HFF-Myc (cell line): ENCODE results near the gene CDCA4.

Experiments used
- DNase-seq: peaks from one replicate; pipeline ENCODE4 v3.0.0-alpha.2; 2011; ENCODE audit warnings: low read depth; ENCODE audit errors: extremely low read depth
- H3K4me3 ChIP-seq: replicated peaks from 2 replicates; pipeline ENCODE4 v1.5.1; 2011; ENCODE audit warnings: low read depth, mild to moderate bottlenecking, control low read depth, low read length
- CTCF ChIP-seq: IDR thresholded peaks from 2 replicates; pipeline ENCODE4 v1.5.1; 2012; ENCODE audit warnings: mild to moderate bottlenecking, low read depth, low read length, control low read depth; ENCODE audit errors: missing control alignments

Gene CDCA4

DNA sequence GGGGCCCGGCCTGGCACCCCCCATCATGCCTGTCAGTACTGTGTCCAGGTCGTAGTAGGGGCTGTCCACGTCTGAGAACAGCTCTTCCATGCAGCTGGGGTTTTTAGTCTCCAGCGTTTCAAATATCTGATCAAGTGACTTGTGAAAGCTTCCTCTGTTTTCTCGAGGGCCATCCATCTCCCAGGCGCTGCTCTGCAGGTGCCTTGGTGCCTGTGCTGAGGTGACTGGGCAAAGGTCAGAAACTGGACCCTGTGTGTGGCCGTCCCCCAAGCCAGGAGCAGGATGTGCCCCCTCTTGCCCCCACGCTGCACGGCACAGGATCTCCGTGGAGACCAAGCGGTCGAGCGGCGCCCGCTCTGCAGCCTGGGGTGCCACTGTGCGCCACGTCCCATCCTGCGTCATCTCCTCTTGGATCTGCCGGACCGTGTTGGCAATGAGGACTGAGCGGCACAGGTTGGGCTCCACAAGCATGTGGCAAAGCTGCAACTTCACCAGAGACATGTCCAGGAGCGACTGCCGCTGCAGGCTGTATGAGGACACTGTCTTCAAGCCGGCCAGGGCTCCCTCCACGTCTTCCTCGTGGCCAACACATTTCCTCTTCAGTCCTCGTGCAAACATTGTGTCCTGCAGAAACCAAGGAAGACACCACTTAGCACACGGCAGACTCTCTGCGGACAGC, 9.4 kb downstream of the CDCA4 start:
- H3K4me3 ChIP-seq = no peak overlapping the region
- no peak for TF ChIP-seq CTCF
- no peak for DNase-seq

GRCh38 chr14:105010891-105011291, 10.0 kb downstream of the CDCA4 start:
- H3K4me3 ChIP-seq = no peak overlapping the region
- no peak for DNase-seq
- TF ChIP-seq CTCF = no peak

GRCh38 chr14:105010106-105010505, 10.8 kb downstream of the CDCA4 start:
- no peak for TF ChIP-seq CTCF
- DNase-seq = no peak
- no peak overlapping the region for H3K4me3 ChIP-seq

- no peak for TF ChIP-seq CTCF
- no peak overlapping the region for H3K4me3 ChIP-seq
Measured at GRCh38 chr14:105007593-105008264, 13.2 kb downstream of the CDCA4 start.

GRCh38 chr14:105006831-105007592, 13.9 kb downstream of the CDCA4 start:
- TF ChIP-seq CTCF = no peak
- no peak for DNase-seq
- H3K4me3 ChIP-seq = no peak overlapping the region

More at GRCh38 chr14:105007593-105008264, 13.2 kb downstream of the CDCA4 start:
- DNase-seq = no peak

DNA sequence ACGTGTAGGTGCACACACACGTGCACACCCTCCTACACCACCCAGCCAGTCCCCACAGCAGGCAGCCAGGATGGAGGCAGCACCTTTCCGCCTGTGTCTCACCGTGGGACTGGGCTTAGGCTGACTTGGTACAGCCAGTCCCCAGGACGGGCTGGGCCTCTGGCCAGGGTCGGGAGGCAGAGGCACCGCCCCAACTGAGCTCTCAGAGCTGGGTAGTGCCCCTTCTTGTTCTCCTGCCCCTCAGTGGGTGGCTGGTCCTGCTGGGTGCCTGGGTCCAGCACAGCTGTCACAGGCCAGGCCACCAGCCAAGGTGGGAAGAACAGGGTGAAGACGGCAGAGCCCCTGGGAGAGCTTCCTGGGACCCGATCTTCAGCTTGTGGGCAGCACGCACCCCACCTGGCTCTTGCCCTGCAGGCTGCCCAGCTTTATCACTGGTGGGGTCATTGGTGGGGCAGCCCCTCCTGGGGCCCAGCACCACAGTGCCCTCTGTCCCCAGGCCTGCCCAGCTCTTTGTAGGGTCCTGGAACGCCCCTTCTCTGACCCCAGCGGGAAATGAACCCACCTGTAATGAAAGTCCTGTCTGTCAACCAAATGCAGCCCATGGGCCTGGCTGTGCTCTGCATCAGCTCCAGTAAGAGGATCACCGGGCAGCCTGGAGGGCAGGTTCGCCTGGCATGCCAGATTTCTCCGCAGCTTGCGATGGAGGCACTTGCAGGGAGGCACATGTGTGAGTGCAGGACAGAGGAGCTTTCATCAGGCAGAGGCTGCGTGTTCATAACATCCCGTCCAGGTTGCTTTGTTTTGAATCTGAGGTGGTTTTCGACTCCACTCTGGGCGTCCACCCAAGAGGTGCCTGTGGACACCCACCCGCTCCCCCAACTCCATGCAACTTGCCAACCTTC, 14.7 kb downstream of the CDCA4 start:
- TF ChIP-seq CTCF = no peak
- H3K4me3 ChIP-seq = no peak overlapping the region
- no peak for DNase-seq
